Measurements from ENCODE around the gene PTPRR. TPM values are rescaled to one million over a fixed set of nuclear protein-coding genes. Genes with fewer than 3 reads are reported as not detected.

Gene PTPRR
- total and polyA plus RNA-seq, 2 donors (not counting 3 experiments of a cell fraction or from before 2014, with no cell fraction given), result 0.46 to 1.1 TPM

GRCh38 chr12:70721216-70721615 is 199.3 kb downstream of the PTPRR start:
- ChIA-PET CTCF (interaction anchor here (0.9 to 5.2 kb wide), 9 partner anchors 12 to 144 kb away, joined by 4 to 119 read pairs (median 4); no protein-coding TSS in a partner anchor), POLR2A (no interaction called here)
- no TSS peak for BruUV-seq (replicated peaks)
- Histone ChIP-seq H3K4me1 (ENCODE audit: control insufficient read depth, extremely low read depth, insufficient read depth, low read length) (peaks cover 30% of the 10 kb centered on the region), H3K79me2 (ENCODE audit: control insufficient read depth, insufficient read depth, low read length) (no peaks in the 10 kb centered on the region), H4K20me1 (replicated peaks; ENCODE audit: control insufficient read depth, extremely low read depth, insufficient read depth, low read length) (no peaks in the 10 kb centered on the region), H3K27me3 (ENCODE audit: control insufficient read depth in 2 of 2, insufficient read depth in 2 of 2, low read length in 2 of 2) (no peaks in the 10 kb centered on the region), H3K9me1 (replicated peaks; ENCODE audit: control insufficient read depth, extremely low read depth, insufficient read depth, low read length) (no peaks in the 10 kb centered on the region), H3K4me3 (replicated peaks in 1 of 3; ENCODE audit: insufficient read depth in 1 of 3, low read depth in 1 of 3, low read length in 3 of 3) (no peak overlapping the region), H3K36me3 (ENCODE audit: control insufficient read depth in 2 of 2, extremely low read depth in 1 of 2, insufficient read depth in 2 of 2, low read length in 2 of 2) (no peaks in the 10 kb centered on the region), H2AFZ (ENCODE audit: low read depth, low read length) (no peak overlapping the region), H3K9ac (replicated peaks; ENCODE audit: extremely low read depth, insufficient read depth, low read length) (no peak overlapping the region), H3K9me3 (replicated peaks; ENCODE audit: control insufficient read depth, insufficient read depth, low read length) (no peaks in the 10 kb centered on the region), H3K27ac (ENCODE audit: insufficient read depth, low read depth, low read length) (no peak overlapping the region), H3K4me2 (ENCODE audit: insufficient read depth, low read length) (no peak overlapping the region)
- intact Hi-C loops (cut with micrococcal nuclease), result loop anchor here (10.0 kb wide), 1 partner anchor 276 kb away; no protein-coding TSS in a partner anchor
- dilution Hi-C loops (cut with MboI; ENCODE audit: extremely low pct_ligation_motif_present, low sequenced_read_pairs), result loop anchor here (25.0 kb wide), 1 partner anchor 109 kb away; no protein-coding TSS in a partner anchor
- peak; percentile 21 for DNase-seq (ENCODE audit: low read depth, low spot score)
- TF ChIP-seq CTCF (IDR thresholded peaks at IDR 0.05; ENCODE audit: extremely low read depth in 1 of 2, insufficient read depth in 1 of 2, low read depth in 1 of 2, low read length in 2 of 2) (no peak), MYC (IDR thresholded peaks at IDR 0.05; ENCODE audit: low read depth, low read length) (no peak), JUN (IDR thresholded peaks at IDR 0.05; ENCODE audit: borderline replicate concordance, insufficient read depth, insufficient read length, low read depth) (no peak), FOS (IDR thresholded peaks at IDR 0.05; ENCODE audit: borderline replicate concordance, insufficient read depth, low read length) (no peak), MAX (IDR thresholded peaks at IDR 0.05; ENCODE audit: insufficient read depth, insufficient read length) (no peak), EZH2 (IDR thresholded peaks at IDR 0.05; ENCODE audit: borderline replicate concordance, low read depth, low read length, severe bottlenecking) (no peak), POLR2AphosphoS5 (IDR thresholded peaks at IDR 0.05; ENCODE audit: insufficient read depth, low read depth, low read length) (no peak), GATA2 (IDR thresholded peaks at IDR 0.05; ENCODE audit: insufficient read depth, insufficient read length, low read depth, low read length) (no peak), POLR2A (IDR thresholded peaks at IDR 0.05; ENCODE audit: low read depth, low read length) (no peak)
- FAIRE-seq, result no peak
